HG03175 (cell line): ENCODE data around the gene CUX1.

Experiments
- ATAC-seq: cut with Tn5 transposase; IDR thresholded peaks from one replicate; pipeline ENCODE4 v1.9.1; 2021; ENCODE audit warnings: mild to moderate bottlenecking, moderate library complexity; ENCODE audit not compliant: unreplicated experiment

The CUX1 gene

GRCh38 chr7:101952355-101953247, 135.2 kb downstream of the CUX1 start:
- no peak for ATAC-seq

GRCh38 chr7:101953248-101953819, 135.9 kb downstream of the CUX1 start:
- ATAC-seq = no peak

GRCh38 chr7:101954499-101954898, 137.1 kb downstream of the CUX1 start:
- no peak for ATAC-seq

- no peak for ATAC-seq
Observed at GRCh38 chr7:101956130-101956529, 138.7 kb downstream of the CUX1 start.

- no peak for ATAC-seq
Observed at GRCh38 chr7:101957744-101958525, 140.5 kb downstream of the CUX1 start.

- no peak for ATAC-seq
Observed at GRCh38 chr7:101959342-101959741, 141.9 kb downstream of the CUX1 start.

GRCh38 chr7:101959829-101960228, 142.4 kb downstream of the CUX1 start:
- ATAC-seq = no peak

- ATAC-seq = no peak
Observed at GRCh38 chr7:101960323-101960722, 142.9 kb downstream of the CUX1 start.

GRCh38 chr7:101960985-101961708, 143.7 kb downstream of the CUX1 start:
- no peak for ATAC-seq

- ATAC-seq = no peak
Observed at GRCh38 chr7:101961811-101962210, 144.4 kb downstream of the CUX1 start.

- no peak for ATAC-seq
Observed at GRCh38 chr7:101963693-101964092, 146.3 kb downstream of the CUX1 start.

GRCh38 chr7:101964680-101965452, 147.4 kb downstream of the CUX1 start:
- ATAC-seq = no peak

GRCh38 chr7:101968720-101969466, 151.5 kb downstream of the CUX1 start:
- no peak for ATAC-seq

GRCh38 chr7:101969997-101970585, 152.7 kb downstream of the CUX1 start:
- no peak for ATAC-seq

GRCh38 chr7:101970801-101971200, 153.4 kb downstream of the CUX1 start:
- ATAC-seq = no peak

GRCh38 chr7:101971457-101971856, 154.0 kb downstream of the CUX1 start:
- ATAC-seq = no peak

GRCh38 chr7:101972627-101973026, 155.2 kb downstream of the CUX1 start:
- no peak for ATAC-seq

- no peak for ATAC-seq
Observed at GRCh38 chr7:101973130-101973529, 155.7 kb downstream of the CUX1 start.

- ATAC-seq = no peak
Observed at GRCh38 chr7:101974393-101974792, 157.0 kb downstream of the CUX1 start.
